Suprapubic skin (tissue), 4 donors: Measurements from ENCODE around the gene SHISA8.

Experiments used
- POLR2A ChIP-seq, 2 donors: fragments of 450-650 bp; IDR thresholded peaks; one replicate each; pipeline ENCODE4 v1.6.1; 2017; ENCODE audit warnings: antibody characterized with exemption in 2 of 2, mild to moderate bottlenecking in 2 of 2, moderate library complexity in 2 of 2
- POLR2AphosphoS5 ChIP-seq, 3 donors: sonication (generic); formaldehyde crosslinking; IDR thresholded peaks; one replicate each; pipeline ENCODE4 v1.6.1; 2017; ENCODE audit warnings: antibody characterized with exemption in 3 of 3
- TF ChIP-seq, protein P1 (sequence below), 2 donors: fragments of 200-600 bp in 1 of 2; fragments of 450-650 bp in 1 of 2; sonication (generic) in 1 of 2; IDR thresholded peaks; one replicate each; pipeline ENCODE4 v1.5.1; 2016 to 2019; ENCODE audit warnings: antibody characterized with exemption in 2 of 2, mild to moderate bottlenecking in 1 of 2, moderate library complexity in 1 of 2

DNA sequence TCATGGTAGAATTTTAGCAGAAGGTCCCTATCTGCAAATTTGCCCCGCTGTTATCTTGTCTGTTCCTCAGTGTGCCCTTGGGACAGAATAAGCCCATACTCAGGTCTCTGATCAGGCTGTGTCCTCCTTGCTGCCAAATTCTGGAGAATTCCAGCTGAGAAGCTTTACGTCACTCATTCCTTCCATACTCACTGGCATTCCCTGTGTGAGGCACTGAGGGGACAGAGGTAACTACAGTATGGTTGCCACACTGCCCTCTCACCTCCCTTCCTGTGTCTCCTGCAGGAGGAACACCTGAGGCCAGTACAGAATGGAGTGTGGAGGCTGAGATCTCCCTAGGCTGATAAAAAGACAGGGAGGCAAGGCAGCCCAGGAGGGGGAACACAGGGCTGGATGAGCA, 31.5 kb downstream of the SHISA8 start:
- TF ChIP-seq, protein P1, sequence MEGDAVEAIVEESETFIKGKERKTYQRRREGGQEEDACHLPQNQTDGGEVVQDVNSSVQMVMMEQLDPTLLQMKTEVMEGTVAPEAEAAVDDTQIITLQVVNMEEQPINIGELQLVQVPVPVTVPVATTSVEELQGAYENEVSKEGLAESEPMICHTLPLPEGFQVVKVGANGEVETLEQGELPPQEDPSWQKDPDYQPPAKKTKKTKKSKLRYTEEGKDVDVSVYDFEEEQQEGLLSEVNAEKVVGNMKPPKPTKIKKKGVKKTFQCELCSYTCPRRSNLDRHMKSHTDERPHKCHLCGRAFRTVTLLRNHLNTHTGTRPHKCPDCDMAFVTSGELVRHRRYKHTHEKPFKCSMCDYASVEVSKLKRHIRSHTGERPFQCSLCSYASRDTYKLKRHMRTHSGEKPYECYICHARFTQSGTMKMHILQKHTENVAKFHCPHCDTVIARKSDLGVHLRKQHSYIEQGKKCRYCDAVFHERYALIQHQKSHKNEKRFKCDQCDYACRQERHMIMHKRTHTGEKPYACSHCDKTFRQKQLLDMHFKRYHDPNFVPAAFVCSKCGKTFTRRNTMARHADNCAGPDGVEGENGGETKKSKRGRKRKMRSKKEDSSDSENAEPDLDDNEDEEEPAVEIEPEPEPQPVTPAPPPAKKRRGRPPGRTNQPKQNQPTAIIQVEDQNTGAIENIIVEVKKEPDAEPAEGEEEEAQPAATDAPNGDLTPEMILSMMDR (IDR thresholded peaks at IDR 0.05), result no peak
- TF ChIP-seq POLR2A (IDR thresholded peaks at IDR 0.05) (no peak), POLR2AphosphoS5 (IDR thresholded peaks at IDR 0.05) (no peak)
